ENCODE data around the gene R3HDM4.

R3HDM4 gene

DNA sequence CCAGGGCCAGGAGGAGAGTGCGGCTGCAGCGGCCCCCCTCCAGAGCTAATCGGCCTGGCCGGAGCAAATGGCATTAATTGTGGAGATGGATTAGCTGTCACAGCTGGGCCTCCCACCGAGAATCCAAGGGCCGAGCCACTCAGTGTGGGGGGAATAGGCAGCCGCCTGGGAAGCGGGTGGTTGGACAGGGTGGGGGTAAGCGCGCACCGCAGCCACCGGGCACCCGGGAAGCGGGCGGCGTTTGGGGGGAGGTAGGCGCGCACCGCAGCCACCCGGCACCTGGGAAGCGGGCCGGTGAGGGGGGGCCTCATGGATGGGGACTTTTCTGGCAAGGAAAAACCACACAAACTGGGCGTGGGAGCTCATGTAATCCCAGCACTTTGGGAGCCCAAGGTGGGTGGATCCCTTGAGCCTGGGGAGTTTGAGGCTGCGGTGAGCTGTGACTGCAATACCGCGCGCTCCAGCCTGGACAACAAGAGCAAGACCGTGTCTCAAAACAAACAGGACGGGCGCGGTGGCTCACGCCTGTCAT, 9.7 kb downstream of the R3HDM4 start:
- 77% methylated on average over 32 of the region's 32 CpGs for WGBS
- H3K27ac ChIP-seq (ENCODE audit: low read depth, low read length): no peak overlapping the region
- no peaks in the 10 kb centered on the region for H3K4me1 ChIP-seq (ENCODE audit: insufficient read depth, low read length)

DNA sequence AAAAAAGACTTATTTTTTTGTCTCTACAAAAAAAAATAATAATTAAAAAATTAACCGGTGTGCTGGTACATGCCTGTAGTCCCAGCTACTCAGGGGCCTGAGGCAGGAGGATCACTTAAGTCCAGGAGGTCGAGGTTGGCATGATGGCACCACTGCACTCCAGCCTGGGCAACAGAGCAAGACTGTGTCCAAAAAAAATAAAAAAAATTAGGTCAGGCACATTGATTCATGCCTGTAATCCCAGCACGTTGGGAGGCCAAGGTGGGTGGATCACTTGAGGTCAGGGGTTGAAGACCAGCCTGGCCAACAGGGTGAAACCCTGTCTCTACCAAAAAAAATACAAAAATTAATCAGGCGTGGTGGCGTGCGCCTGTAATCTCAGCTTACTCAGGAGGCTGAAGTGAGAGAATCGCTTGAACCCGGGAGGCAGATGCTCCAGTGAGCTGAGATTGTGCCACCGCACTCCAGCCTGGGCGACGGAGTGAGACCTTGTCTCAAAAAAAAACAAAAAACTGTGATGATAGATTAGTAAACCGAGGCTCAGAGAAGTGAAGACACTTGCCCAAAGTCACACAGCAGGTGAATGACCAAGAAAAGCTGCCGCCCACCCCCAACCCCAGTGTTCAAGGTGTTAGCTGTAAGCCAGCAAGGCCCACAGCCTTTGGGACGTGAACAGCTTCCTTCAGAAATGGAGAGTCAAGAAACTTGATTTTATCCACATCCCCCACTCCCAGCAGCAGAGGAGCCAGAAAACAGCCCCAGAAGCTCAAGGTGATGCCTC, 10.4 kb downstream of the R3HDM4 start:
- H3K27me3 ChIP-seq (ENCODE audit: insufficient read depth, low read length): no peaks in the 10 kb centered on the region
- H3K9me3 ChIP-seq (ENCODE audit: insufficient read depth, low read depth, low read length): no peaks in the 10 kb centered on the region
- no peaks in the 10 kb centered on the region for H3K4me1 ChIP-seq (ENCODE audit: insufficient read depth, low read length)
- WGBS: 94% methylated on average over 14 of the region's 14 CpGs
- H3K36me3 ChIP-seq (ENCODE audit: insufficient read depth, low read length): peaks cover 18% of the 10 kb centered on the region
- no peak overlapping the region for H3K27ac ChIP-seq (ENCODE audit: low read depth, low read length)
- H3K4me3 ChIP-seq (ENCODE audit: low read length): no peak overlapping the region
- no peak overlapping the region for H3K9ac ChIP-seq (ENCODE audit: low read depth, low read length)

More for the DNA sequence above, 9.7 kb downstream of the R3HDM4 start:
- Histone ChIP-seq H3K27me3 (ENCODE audit: insufficient read depth, low read length) (no peaks in the 10 kb centered on the region), H3K9me3 (ENCODE audit: insufficient read depth, low read depth, low read length) (no peaks in the 10 kb centered on the region), H3K9ac (ENCODE audit: low read depth, low read length) (no peak overlapping the region), H3K36me3 (ENCODE audit: insufficient read depth, low read length) (peaks cover 18% of the 10 kb centered on the region), H3K4me3 (ENCODE audit: low read length) (no peak overlapping the region)

DNA sequence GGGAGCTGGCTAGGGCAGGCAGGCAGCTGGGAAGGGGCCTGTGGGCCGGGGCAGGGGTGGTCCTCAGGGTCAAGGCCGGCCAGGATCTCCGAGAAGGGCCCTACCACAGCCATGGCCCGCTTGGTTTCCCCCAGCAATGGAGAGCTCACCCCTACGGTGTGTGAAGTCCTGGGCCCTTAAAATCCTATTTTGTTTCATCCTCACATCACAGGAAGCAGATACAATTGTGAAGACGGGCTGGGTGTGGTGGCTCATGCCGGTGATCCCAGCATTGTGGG, 11.0 kb downstream of the R3HDM4 start:
- 97% methylated on average over 7 of the region's 7 CpGs for WGBS
- Histone ChIP-seq H3K9me3 (ENCODE audit: insufficient read depth, low read depth, low read length) (no peaks in the 10 kb centered on the region), H3K27me3 (ENCODE audit: insufficient read depth, low read length) (no peaks in the 10 kb centered on the region), H3K4me1 (ENCODE audit: insufficient read depth, low read length) (no peaks in the 10 kb centered on the region), H3K9ac (ENCODE audit: low read depth, low read length) (no peak overlapping the region), H3K4me3 (ENCODE audit: low read length) (no peak overlapping the region), H3K27ac (ENCODE audit: low read depth, low read length) (no peak overlapping the region), H3K36me3 (ENCODE audit: insufficient read depth, low read length) (peaks cover 22% of the 10 kb centered on the region)

DNA sequence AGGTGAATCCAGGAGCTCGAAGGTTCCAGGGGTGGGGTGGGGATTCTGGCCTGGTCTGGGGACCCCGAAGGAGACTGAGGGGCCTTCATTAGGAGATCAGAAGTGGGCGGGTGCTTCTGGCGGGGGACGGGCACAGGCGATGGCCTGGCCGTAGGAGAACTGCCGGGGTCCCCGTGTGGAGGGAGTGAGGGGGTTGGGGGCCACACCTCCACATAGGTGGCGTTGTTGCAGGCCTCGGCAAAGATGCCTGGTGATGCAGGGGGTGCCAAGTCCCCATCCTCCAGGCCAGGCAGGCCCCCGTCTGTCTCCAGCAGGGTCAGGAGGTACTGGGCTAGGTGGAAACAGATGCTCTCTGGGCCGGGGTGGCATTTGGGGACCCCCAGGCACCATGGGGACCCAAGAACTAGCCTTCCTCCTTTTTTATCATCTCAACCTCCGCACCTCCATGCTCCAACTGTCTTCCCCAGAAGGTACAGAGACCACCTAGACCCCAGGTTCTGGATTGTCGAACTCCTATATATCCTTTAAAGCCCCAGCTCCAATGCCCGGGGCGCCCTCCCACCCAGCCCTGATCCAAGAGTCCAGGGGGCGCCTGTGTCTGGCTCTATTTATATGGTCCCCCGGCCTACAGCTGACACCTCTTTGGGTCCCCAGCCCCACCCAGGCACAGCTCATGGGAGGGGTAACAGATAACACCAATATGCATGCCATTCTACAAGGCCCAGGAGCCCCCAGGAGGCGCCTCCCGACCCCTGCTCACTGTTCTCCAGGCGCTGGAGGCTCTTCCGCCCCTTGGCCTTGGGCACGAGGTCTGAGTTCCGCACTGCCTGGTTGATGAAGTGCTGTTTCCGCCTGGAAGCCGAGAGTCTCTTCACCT, 11.6 kb downstream of the R3HDM4 start:
- no peak overlapping the region for H3K4me3 ChIP-seq (ENCODE audit: low read length)
- H3K9me3 ChIP-seq (ENCODE audit: insufficient read depth, low read depth, low read length): no peaks in the 10 kb centered on the region
- 93% methylated on average over 27 of the region's 27 CpGs for WGBS
- no peak overlapping the region for H3K9ac ChIP-seq (ENCODE audit: low read depth, low read length)
- H3K27ac ChIP-seq (ENCODE audit: low read depth, low read length): no peak overlapping the region
- H3K4me1 ChIP-seq (ENCODE audit: insufficient read depth, low read length): no peaks in the 10 kb centered on the region
- no peaks in the 10 kb centered on the region for H3K27me3 ChIP-seq (ENCODE audit: insufficient read depth, low read length)
- peaks cover 28% of the 10 kb centered on the region for H3K36me3 ChIP-seq (ENCODE audit: insufficient read depth, low read length)

DNA sequence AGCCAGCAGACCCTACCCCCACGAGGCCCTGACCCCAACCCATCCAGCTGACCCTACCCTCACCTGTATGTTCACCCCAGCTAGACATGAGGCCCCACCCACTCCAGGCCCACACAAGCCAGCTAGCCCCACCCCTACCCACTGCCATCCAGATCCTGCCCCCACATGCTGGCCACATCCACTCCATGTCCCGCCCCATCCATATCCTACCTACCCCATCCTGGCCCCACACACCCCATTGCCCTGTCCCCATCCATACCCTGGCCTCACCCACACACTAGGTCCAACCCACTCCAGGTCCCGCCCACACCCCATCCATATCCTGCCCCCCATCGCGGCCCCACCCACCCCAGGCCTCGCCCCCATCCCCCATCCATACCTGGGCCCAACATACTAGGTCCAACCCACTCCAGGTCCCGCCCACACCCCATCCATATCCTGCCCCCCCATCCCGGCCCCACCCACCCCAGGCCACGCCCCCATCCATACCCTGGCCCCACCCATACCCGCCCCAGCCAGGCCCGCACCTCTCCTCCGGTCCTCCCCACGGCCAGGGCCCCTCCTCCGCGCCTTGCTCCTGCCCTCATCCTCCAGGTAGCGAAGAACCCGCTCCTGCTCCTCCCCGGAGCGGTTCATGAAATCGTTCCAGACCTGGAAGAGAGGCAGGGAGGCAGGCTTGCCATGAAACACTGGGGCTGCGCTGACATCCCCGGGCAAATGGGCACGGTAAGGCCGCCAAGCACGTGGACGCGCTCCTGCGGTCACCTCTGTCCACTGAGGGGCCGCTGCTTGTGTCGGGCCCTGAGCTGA, 12.5 kb downstream of the R3HDM4 start:
- Histone ChIP-seq H3K36me3 (ENCODE audit: insufficient read depth, low read length) (peaks cover 28% of the 10 kb centered on the region), H3K4me3 (ENCODE audit: low read length) (no peak overlapping the region), H3K4me1 (ENCODE audit: insufficient read depth, low read length) (no peaks in the 10 kb centered on the region), H3K27me3 (ENCODE audit: insufficient read depth, low read length) (no peaks in the 10 kb centered on the region), H3K9ac (ENCODE audit: low read depth, low read length) (no peak overlapping the region), H3K27ac (ENCODE audit: low read depth, low read length) (no peak overlapping the region), H3K9me3 (ENCODE audit: insufficient read depth, low read depth, low read length) (no peaks in the 10 kb centered on the region)
- WGBS: 85% methylated on average over 25 of the region's 30 CpGs

DNA sequence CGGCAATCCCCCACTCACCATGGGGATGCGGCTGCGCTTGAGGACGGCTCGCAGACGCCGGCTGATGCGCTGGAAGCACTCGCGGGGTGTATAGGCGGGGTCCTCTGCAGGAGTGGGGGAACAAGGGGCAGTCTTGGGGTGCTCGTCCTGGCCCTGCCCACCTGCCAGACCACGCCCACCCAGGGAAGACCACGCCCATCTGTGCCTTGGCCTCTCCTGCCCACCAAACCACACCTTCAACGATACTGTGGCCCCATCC, 13.0 kb downstream of the R3HDM4 start:
- Histone ChIP-seq H3K27ac (ENCODE audit: low read depth, low read length) (no peak overlapping the region), H3K9ac (ENCODE audit: low read depth, low read length) (no peak overlapping the region), H3K36me3 (ENCODE audit: insufficient read depth, low read length) (peaks cover 28% of the 10 kb centered on the region), H3K9me3 (ENCODE audit: insufficient read depth, low read depth, low read length) (no peaks in the 10 kb centered on the region), H3K4me1 (ENCODE audit: insufficient read depth, low read length) (no peaks in the 10 kb centered on the region), H3K4me3 (ENCODE audit: low read length) (no peak overlapping the region), H3K27me3 (ENCODE audit: insufficient read depth, low read length) (no peaks in the 10 kb centered on the region)
- WGBS: 92% methylated on average over 15 of the region's 15 CpGs

DNA sequence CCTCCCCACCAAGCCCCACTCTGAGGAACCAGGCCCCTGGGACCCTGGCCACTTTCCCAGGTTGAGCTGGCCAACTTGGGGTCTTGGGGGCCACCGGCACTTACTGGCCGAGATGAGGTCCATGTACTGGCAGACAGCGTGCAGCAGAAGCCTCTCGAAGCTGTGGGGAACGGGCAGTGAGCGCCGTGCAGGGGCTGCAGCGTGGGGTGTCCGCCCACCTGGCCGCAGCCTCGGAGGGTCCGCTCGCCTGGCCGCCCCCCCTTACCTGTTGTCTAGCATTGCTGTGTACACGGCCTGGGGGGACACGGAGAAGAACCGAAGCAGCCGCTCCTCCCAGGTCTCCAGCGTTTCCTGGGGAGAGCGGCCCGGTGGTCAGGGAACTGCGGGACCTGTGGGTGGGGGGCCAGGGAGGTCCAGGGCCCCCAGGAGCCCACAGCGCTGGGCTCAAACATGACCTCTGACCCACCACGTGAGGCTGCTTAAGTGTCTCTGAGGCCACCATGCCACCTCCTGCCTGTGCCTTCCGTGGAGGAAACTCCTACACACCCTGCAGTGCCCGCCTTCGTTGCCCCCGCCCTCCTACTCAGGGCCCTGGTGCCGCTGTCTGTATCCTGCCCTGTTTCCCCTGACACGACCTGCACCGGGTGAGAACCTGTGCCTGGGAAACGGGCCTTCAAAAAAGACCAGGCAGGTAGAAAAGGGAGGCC, 13.5 kb downstream of the R3HDM4 start:
- WGBS: 89% methylated on average over 32 of the region's 32 CpGs
- H3K27ac ChIP-seq (ENCODE audit: low read depth, low read length): no peak overlapping the region
- H3K4me1 ChIP-seq (ENCODE audit: insufficient read depth, low read length): no peaks in the 10 kb centered on the region
- H3K36me3 ChIP-seq (ENCODE audit: insufficient read depth, low read length): peaks cover 28% of the 10 kb centered on the region
- no peak overlapping the region for H3K9ac ChIP-seq (ENCODE audit: low read depth, low read length)
- H3K4me3 ChIP-seq (ENCODE audit: low read length): no peak overlapping the region
- no peaks in the 10 kb centered on the region for H3K27me3 ChIP-seq (ENCODE audit: insufficient read depth, low read length)
- H3K9me3 ChIP-seq (ENCODE audit: insufficient read depth, low read depth, low read length): no peaks in the 10 kb centered on the region

DNA sequence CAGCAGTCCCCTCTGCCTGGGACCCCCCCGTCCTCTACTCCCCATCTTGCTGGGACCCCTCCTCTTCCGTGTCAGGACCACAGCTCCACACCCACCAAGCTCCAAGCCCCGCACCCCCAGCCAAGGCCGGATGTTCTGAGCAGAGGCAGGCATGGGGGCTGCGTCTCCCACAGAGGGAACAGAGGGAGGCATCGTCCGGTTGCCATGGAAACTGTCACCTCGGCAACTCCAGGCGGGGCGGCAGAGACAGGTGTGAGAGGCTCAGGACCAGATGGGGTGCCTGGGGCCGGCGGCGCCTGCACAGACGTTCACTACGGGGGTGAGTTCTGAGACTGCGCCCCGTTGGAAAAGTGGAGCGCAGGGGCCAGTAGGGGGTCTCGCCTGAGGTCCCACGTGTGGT, 14.4 kb downstream of the R3HDM4 start:
- whole genome bisulfite sequencing: 88% methylated on average over 20 of the region's 20 CpGs
- H3K27ac ChIP-seq (ENCODE audit: low read depth, low read length): no peak overlapping the region
- no peaks in the 10 kb centered on the region for H3K27me3 ChIP-seq (ENCODE audit: insufficient read depth, low read length)
- H3K9ac ChIP-seq (ENCODE audit: low read depth, low read length): no peak overlapping the region
- no peak overlapping the region for H3K4me3 ChIP-seq (ENCODE audit: low read length)
- H3K36me3 ChIP-seq (ENCODE audit: insufficient read depth, low read length): peaks cover 28% of the 10 kb centered on the region
- no peaks in the 10 kb centered on the region for H3K4me1 ChIP-seq (ENCODE audit: insufficient read depth, low read length)
- no peaks in the 10 kb centered on the region for H3K9me3 ChIP-seq (ENCODE audit: insufficient read depth, low read depth, low read length)

DNA sequence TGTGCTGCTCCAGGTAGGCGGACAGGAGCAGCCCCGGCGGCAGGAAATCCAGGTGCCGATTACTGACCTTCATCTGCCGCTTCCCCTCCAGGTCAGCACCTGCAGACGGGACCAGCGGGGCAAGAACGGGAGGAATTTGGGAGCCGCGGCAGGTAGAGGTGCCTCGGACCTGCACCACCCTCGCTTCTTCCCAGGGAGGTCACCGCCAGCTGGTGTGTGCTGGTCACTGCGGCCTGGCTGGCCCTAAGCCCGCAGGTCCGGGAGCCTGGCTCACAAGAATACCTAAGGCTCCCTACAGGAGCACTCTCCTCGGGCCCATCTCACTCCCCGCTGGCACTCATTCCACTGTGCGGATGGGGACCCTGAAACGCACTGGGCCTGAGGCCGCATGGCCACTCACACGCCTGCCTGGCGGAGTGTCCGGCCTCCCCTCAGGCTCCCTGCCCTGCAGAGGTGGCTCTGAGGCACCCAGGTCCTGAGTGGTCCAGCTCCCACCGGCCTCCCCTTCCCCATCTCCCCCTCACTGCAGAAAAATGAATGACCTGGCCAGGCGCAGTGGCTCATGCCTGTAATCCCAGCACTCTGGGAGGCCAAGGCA, 15.5 kb downstream of the R3HDM4 start:
- Histone ChIP-seq H3K36me3 (ENCODE audit: insufficient read depth, low read length) (peaks cover 28% of the 10 kb centered on the region), H3K4me1 (ENCODE audit: insufficient read depth, low read length) (no peaks in the 10 kb centered on the region), H3K4me3 (ENCODE audit: low read length) (no peak overlapping the region), H3K27me3 (ENCODE audit: insufficient read depth, low read length) (no peaks in the 10 kb centered on the region), H3K9me3 (ENCODE audit: insufficient read depth, low read depth, low read length) (no peaks in the 10 kb centered on the region), H3K27ac (ENCODE audit: low read depth, low read length) (no peak overlapping the region; the same call in 1 of the 2 replicates), H3K9ac (ENCODE audit: low read depth, low read length) (no peak overlapping the region)
- 87% methylated on average over 26 of the region's 26 CpGs for WGBS

DNA sequence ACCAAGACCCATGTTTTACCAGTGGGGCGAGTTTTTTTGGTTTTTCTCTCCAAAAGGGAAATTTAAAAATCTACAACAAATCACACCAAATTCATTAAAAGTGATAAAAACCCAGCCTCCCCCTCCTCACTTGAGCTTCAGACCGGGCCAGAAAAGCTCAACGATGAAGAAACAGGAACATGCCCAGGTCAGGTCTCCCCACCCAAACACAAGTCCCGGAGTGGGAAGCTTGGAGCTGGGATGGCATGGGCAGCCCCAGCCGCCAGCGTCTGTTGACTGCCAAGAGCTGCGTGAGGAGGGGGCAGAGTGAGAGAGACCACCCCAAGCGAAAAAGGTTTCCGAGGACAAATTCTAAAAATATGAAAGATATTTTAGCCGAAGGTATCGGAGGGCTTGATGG, 16.0 kb downstream of the R3HDM4 start:
- Histone ChIP-seq H3K9ac (ENCODE audit: low read depth, low read length) (no peak overlapping the region), H3K4me3 (ENCODE audit: low read length) (no peak overlapping the region), H3K27me3 (ENCODE audit: insufficient read depth, low read length) (no peaks in the 10 kb centered on the region), H3K9me3 (ENCODE audit: insufficient read depth, low read depth, low read length) (no peaks in the 10 kb centered on the region), H3K4me1 (ENCODE audit: insufficient read depth, low read length) (no peaks in the 10 kb centered on the region), H3K27ac (ENCODE audit: low read depth, low read length) (no peak overlapping the region; the same call in 1 of the 2 replicates), H3K36me3 (ENCODE audit: insufficient read depth, low read length) (peaks cover 28% of the 10 kb centered on the region)
- WGBS: 86% methylated on average over 11 of the region's 11 CpGs

All from HUES64 (cell line).